CD4-positive, alpha-beta T cell treated with Interleukin-12 subunit alpha and Interleukin-12 subunit beta, for 1 hour (primary cell): Measurements from ENCODE around the gene FOXJ2.
"Not testable (repeated sequence)": the region's sequence is repeated elsewhere in the genome, so short reads cannot be mapped to it uniquely, and the experiment has no call there.

Experiments
- DNase-seq: peaks from one replicate; pipeline ENCODE4 v3.0.0-alpha.2; 2020

The FOXJ2 gene

GRCh38 chr12:8071820-8072219, 39.3 kb downstream of the FOXJ2 start:
- DNase-seq: not testable (repeated sequence)

GRCh38 chr12:8075935-8076334, 43.4 kb downstream of the FOXJ2 start:
- DNase-seq: no peak

- no peak for DNase-seq
Measured at GRCh38 chr12:8076366-8076765, 43.9 kb downstream of the FOXJ2 start.

- DNase-seq: no peak
Measured at GRCh38 chr12:8077207-8077606, 44.7 kb downstream of the FOXJ2 start.

GRCh38 chr12:8078398-8078797, 45.9 kb downstream of the FOXJ2 start:
- DNase-seq: peak; percentile 79

- DNase-seq: no peak
Measured at GRCh38 chr12:8078916-8079315, 46.4 kb downstream of the FOXJ2 start.

GRCh38 chr12:8080120-8080519, 47.6 kb downstream of the FOXJ2 start:
- no peak for DNase-seq

- peak; percentile 53 for DNase-seq
Measured at GRCh38 chr12:8081251-8081920, 48.9 kb downstream of the FOXJ2 start.

GRCh38 chr12:8082808-8083100, 50.2 kb downstream of the FOXJ2 start:
- DNase-seq: no peak

GRCh38 chr12:8084351-8084750, 51.8 kb downstream of the FOXJ2 start:
- DNase-seq: not testable (repeated sequence)

GRCh38 chr12:8087666-8088065, 55.1 kb downstream of the FOXJ2 start:
- peak; percentile 16 for DNase-seq

- DNase-seq: peak; percentile 65
Measured at GRCh38 chr12:8088574-8088973, 56.1 kb downstream of the FOXJ2 start.

- not testable (repeated sequence) for DNase-seq
Measured at GRCh38 chr12:8089277-8089676, 56.8 kb downstream of the FOXJ2 start.

GRCh38 chr12:8089716-8090115, 57.2 kb downstream of the FOXJ2 start:
- no peak for DNase-seq

GRCh38 chr12:8093291-8093690, 60.8 kb downstream of the FOXJ2 start:
- no peak for DNase-seq

- no peak for DNase-seq
Measured at GRCh38 chr12:8096281-8096915, 63.9 kb downstream of the FOXJ2 start.

- DNase-seq: no peak
Measured at GRCh38 chr12:8099235-8099634, 66.7 kb downstream of the FOXJ2 start.
